C4-2B (cell line): ENCODE results near the gene SLC25A21.

Source experiments
- H3K27ac ChIP-seq: fragments of 450-650 bp; 2 replicates; pipeline ENCODE4 v1.5.1; 2017
- CTCF ChIP-seq: fragments of 450-650 bp; conservative IDR thresholded peaks from 2 replicates; pipeline ENCODE4 v1.5.1; 2017; ENCODE audit warnings: mild to moderate bottlenecking
- ZFX ChIP-seq: fragments of 450-650 bp; IDR thresholded peaks from 2 replicates; pipeline ENCODE4 v1.6.1; 2017

SLC25A21 gene

GRCh38 chr14:37060496-37061260 lies 111.7 kb downstream of the SLC25A21 start:
- TF ChIP-seq ZFX: no peak
- no peak for TF ChIP-seq CTCF
- H3K27ac ChIP-seq: no peak overlapping the region

DNA sequence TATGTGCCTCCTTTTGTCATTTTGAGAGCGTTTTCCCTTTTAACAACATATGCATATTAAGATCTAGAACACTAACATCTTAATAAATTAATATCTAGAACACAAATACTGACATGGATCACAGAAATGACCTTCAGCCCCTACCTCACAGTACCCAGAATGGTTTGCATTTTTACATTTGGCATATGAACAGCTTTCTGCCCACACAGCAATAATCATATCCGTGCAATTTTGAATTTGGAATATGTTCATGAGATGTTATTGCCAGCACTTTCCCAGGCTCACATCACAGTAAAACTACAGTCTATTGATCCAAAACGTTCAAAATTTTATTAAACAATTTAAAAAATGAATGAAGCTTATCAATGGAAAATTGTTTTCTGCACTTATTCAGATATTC lies 114.6 kb downstream of the SLC25A21 start:
- no peak for TF ChIP-seq ZFX
- TF ChIP-seq CTCF: no peak
- H3K27ac ChIP-seq: no peak overlapping the region

DNA sequence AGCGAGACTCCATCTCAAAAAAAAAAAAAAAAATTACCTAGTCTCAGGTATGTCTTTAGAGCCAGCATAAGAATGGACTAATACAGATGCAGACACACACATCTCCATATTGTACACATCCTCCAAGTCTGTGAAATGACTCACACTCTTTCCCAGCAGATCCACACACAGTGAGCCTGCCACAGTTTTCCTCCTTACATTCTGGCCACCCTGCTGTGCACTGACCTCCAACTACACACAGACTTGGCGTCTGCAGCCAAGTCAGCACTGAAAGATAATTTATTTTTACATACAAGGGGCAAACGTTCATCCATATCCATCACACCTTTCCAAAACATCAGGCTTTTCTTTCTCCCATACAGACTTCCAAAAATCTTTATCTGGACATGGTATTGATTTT lies 115.9 kb downstream of the SLC25A21 start:
- H3K27ac ChIP-seq: no peak overlapping the region
- no peak for TF ChIP-seq CTCF
- TF ChIP-seq ZFX: no peak

DNA sequence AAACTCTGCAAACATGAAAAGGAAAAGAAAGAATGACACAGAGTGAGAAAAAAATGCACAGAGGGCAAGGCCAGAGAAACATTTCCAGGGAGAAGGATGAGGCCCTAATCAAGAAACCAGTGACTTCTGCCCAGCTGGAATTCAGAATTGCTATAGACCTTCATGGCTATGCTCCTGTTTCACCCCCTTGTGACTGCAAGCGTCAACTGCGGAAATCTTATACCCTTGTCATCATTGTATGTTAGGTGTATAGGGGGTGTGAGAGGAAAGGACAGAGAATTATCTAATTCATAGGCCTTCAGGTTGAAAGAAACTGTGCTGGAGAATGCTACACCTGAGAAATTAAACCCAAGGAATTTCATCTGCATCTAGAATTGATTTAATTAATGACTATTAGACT lies 117.5 kb downstream of the SLC25A21 start:
- H3K27ac ChIP-seq: no peak overlapping the region
- TF ChIP-seq CTCF (no peak), ZFX (no peak)

DNA sequence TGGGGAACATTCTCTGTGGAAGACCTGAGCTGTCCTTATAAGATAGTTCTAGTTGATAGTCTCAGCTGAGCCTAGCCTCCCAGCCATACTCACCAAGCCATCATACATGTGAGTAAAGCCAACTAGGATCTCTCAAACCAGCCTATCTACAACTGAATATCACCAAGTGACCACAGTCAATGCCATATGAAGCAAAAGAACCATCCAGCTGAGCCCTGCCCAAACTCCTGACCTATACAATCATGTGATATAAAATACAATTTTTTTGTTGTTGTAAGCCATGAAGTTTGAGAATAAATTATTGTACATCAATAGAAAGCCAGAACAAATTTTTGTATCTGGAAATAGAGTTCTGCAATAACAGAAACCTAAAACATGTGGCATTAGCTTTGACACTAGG lies 118.3 kb downstream of the SLC25A21 start:
- TF ChIP-seq ZFX (no peak), CTCF (no peak)
- H3K27ac ChIP-seq: no peak overlapping the region

GRCh38 chr14:37051680-37052079 lies 120.7 kb downstream of the SLC25A21 start:
- TF ChIP-seq ZFX: no peak
- TF ChIP-seq CTCF: no peak

GRCh38 chr14:37051153-37051552 lies 121.3 kb downstream of the SLC25A21 start:
- no peak overlapping the region for H3K27ac ChIP-seq
- no peak for TF ChIP-seq CTCF
- no peak for TF ChIP-seq ZFX

More at GRCh38 chr14:37051680-37052079, 120.7 kb downstream of the SLC25A21 start:
- no peak overlapping the region for H3K27ac ChIP-seq
